Adrenal gland (tissue), 5 donors: Measurements from ENCODE around the gene CALU.

Source experiments
- CTCF ChIP-seq, 6 experiments: fragments of 450-650 bp in 4 of 6; fragments of 200-600 bp in 2 of 6; sonication (generic) in 1 of 6; IDR thresholded peaks; 1 replicate in 5 of 6; 2 replicates in 1 of 6; pipeline versions ENCODE4 v1.5.1 to v1.8.0; 2016 to 2021; ENCODE audit warnings: antibody characterized with exemption in 6 of 6, mild to moderate bottlenecking in 2 of 6, moderate library complexity in 1 of 6
- POLR2A ChIP-seq, 2 donors: fragments of 450-650 bp; IDR thresholded peaks; one replicate each; pipeline ENCODE4 v1.6.1; 2017; ENCODE audit warnings: antibody characterized with exemption in 2 of 2, mild to moderate bottlenecking in 2 of 2, moderate library complexity in 1 of 2
- donor health status: DM: no; HTN: no; CAD: no.

GRCh38 chr7:128735436-128735835, 3.7 kb upstream of the CALU start:
- no peak for TF ChIP-seq POLR2A (IDR thresholded peaks at IDR 0.05)
- no peak for TF ChIP-seq CTCF (IDR thresholded peaks at IDR 0.05)
